Panc1 (cell line): ENCODE measurements around the gene USP50. TPM values are rescaled to one million over a fixed set of nuclear protein-coding genes. Genes with fewer than 3 reads are reported as not detected.

Experiments
- ATAC-seq: fragments of 200-7000 bp; cut with Tn5 transposase; 2 replicates; pipeline ENCODE4 v1.9.1; 2020; ENCODE audit warnings: mild to moderate bottlenecking, moderate library complexity
- BruUV-seq: library from RNA; stranded (reverse); fragments of 400-500 nt; replicated peaks from 2 replicates; lab custom pipeline; 2021; lab: Mats Ljungman, UMichigan
- CTCF ChIA-PET: fragments of 300-600 bp; sonication (Branson Sonifier 250); formaldehyde crosslinking; loops from one replicate; lab custom pipeline; 2022; ENCODE audit warnings: antibody characterized with exemption; lab: Charles Lee
- POLR2A ChIA-PET: fragments of 300-600 bp; sonication (Branson Sonifier 250); formaldehyde crosslinking; loops from one replicate; lab custom pipeline; 2022; ENCODE audit warnings: antibody characterized with exemption; lab: Charles Lee
- DNase-seq: peaks from one replicate; pipeline ENCODE4 v3.0.0-alpha.2; 2010; ENCODE audit warnings: low read depth, low spot score
- H3K27ac ChIP-seq: 2 replicates; pipeline ENCODE4 v1.5.1; 2011; ENCODE audit warnings: mild to moderate bottlenecking, low read length, inconsistent platforms
- H3K27me3 ChIP-seq: fragments of 200-500 bp; sonication (Bioruptor generic); 2 replicates; pipeline ENCODE4 v1.6.0; 2014; ENCODE audit warnings: low read length, inconsistent platforms; ENCODE audit not compliant: control insufficient read depth, insufficient read depth
- H3K36me3 ChIP-seq: fragments of 200-500 bp; sonication (Bioruptor generic); 2 replicates; pipeline ENCODE4 v1.5.1; 2014; ENCODE audit warnings: inconsistent platforms, mild to moderate bottlenecking, low read length, moderate library complexity; ENCODE audit not compliant: control insufficient read depth, insufficient read depth
- H3K4me1 ChIP-seq: 2 replicates; pipeline ENCODE4 v1.5.1; 2011; ENCODE audit warnings: inconsistent platforms, mild to moderate bottlenecking, low read length, moderate library complexity; ENCODE audit not compliant: control insufficient read depth, insufficient read depth
- H3K4me3 ChIP-seq, 2 experiments: 2 replicates each; pipeline ENCODE4 v1.5.1; 2011 to 2012; ENCODE audit warnings: low read depth in 2 of 2, low read length in 2 of 2, mild to moderate bottlenecking in 2 of 2, inconsistent platforms in 1 of 2, moderate library complexity in 1 of 2
- H3K9me3 ChIP-seq: fragments of 200-500 bp; sonication (Bioruptor generic); 2 replicates; pipeline ENCODE4 v1.5.1; 2014; ENCODE audit warnings: low read depth, mild to moderate bottlenecking, inconsistent platforms, low read length, moderate library complexity; ENCODE audit not compliant: control insufficient read depth, insufficient read depth
- POLR2AphosphoS5 ChIP-seq: IDR thresholded peaks from 2 replicates; pipeline ENCODE4 v1.6.1; 2012; ENCODE audit warnings: mild to moderate bottlenecking, low read depth, low read length, moderate library complexity
- SIN3A ChIP-seq: IDR thresholded peaks from 2 replicates; pipeline ENCODE4 v1.6.1; 2012; ENCODE audit warnings: low read depth, mild to moderate bottlenecking, low read length, moderate library complexity, borderline replicate concordance; ENCODE audit not compliant: insufficient read depth
- TCF7L2 ChIP-seq: IDR thresholded peaks from 2 replicates; pipeline ENCODE4 v1.6.1; 2011; ENCODE audit warnings: mild to moderate bottlenecking, low read depth, low read length, inconsistent platforms
- in situ Hi-C: cut with HindIII; loops from 2 replicates; pipeline ENCODE4 v1.10.0; 2016; ENCODE audit warnings: low sequenced_read_pairs, low pct_unique_long_range_greater_than_20kb
- intact Hi-C: fragments of 100-400 bp; cut with micrococcal nuclease; formaldehyde crosslinking; loops from one replicate; pipeline ENCODE4 v1.10.0; 2022; ENCODE audit not compliant: unreplicated experiment
- total RNA-seq: library from RNA; stranded (reverse); gene quantifications from one replicate; pipeline ENCODE4 v1.2.1, GENCODE V29; 2021; ENCODE audit not compliant: unreplicated experiment
- TF ChIP-seq, protein P1 (sequence below), 2 experiments: IDR thresholded peaks; 2 replicates each; pipeline ENCODE4 v1.6.1; 2011 to 2012; ENCODE audit warnings: low read depth in 2 of 2, control low read depth in 1 of 2, low read length in 1 of 2, mild to moderate bottlenecking in 1 of 2, moderate library complexity in 1 of 2; ENCODE audit not compliant: insufficient read depth in 1 of 2
- TF ChIP-seq, protein P2 (sequence below): fragments of 450-650 bp; IDR thresholded peaks from 2 replicates; pipeline ENCODE4 v1.5.1; 2017; ENCODE audit warnings: mild to moderate bottlenecking

Gene USP50
- total RNA-seq, 1 experiment from 2014 or later: not detected

DNA sequence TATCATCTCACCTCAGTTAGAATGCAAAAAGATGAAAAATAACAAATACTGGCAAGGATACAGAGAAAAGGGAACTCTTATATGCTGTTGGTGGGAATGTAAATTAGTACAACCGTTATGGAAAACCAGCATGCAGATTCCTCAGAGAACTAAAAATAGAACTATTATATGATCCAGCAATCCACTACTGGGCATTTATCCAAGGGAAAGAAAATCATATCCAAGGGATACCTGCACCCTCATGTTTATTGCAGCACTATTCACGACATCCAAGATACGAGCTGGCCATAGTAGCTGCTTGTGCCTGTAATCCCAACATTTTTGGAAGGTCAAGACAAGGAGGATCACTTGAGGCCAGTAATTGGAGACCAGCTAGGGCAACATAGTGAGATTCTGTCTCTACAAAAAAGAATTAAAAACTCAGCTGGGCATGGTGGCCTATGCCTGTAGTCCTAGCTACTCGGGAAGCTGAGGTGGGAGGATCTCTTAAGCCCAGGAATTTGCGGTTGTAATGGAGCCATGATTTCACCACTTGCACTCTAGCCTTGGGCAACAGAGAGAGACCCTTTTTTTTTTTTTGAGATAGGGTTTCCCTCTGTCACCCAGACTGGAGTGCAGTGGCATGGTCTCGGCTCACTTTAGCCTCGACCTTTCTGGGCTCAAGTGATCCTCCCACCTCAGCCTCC is 26.6 kb downstream of the USP50 start:
- intact Hi-C loops (no loop called here), in situ Hi-C loops (no loop called here)
- POLR2A ChIA-PET: no interaction called here
- Histone ChIP-seq H3K36me3 (no peaks in the 10 kb centered on the region), H3K27ac (no peak overlapping the region), H3K27me3 (no peaks in the 10 kb centered on the region), H3K4me1 (no peaks in the 10 kb centered on the region), H3K4me3 (no peak overlapping the region), H3K9me3 (no peaks in the 10 kb centered on the region)
- TF ChIP-seq, protein P1, sequence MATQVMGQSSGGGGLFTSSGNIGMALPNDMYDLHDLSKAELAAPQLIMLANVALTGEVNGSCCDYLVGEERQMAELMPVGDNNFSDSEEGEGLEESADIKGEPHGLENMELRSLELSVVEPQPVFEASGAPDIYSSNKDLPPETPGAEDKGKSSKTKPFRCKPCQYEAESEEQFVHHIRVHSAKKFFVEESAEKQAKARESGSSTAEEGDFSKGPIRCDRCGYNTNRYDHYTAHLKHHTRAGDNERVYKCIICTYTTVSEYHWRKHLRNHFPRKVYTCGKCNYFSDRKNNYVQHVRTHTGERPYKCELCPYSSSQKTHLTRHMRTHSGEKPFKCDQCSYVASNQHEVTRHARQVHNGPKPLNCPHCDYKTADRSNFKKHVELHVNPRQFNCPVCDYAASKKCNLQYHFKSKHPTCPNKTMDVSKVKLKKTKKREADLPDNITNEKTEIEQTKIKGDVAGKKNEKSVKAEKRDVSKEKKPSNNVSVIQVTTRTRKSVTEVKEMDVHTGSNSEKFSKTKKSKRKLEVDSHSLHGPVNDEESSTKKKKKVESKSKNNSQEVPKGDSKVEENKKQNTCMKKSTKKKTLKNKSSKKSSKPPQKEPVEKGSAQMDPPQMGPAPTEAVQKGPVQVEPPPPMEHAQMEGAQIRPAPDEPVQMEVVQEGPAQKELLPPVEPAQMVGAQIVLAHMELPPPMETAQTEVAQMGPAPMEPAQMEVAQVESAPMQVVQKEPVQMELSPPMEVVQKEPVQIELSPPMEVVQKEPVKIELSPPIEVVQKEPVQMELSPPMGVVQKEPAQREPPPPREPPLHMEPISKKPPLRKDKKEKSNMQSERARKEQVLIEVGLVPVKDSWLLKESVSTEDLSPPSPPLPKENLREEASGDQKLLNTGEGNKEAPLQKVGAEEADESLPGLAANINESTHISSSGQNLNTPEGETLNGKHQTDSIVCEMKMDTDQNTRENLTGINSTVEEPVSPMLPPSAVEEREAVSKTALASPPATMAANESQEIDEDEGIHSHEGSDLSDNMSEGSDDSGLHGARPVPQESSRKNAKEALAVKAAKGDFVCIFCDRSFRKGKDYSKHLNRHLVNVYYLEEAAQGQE (IDR thresholded peaks at IDR 0.05; ENCODE audit: insufficient read depth in 1 of 2, low read depth in 2 of 2, low read length in 1 of 2): no peak
- TF ChIP-seq, protein P2, sequence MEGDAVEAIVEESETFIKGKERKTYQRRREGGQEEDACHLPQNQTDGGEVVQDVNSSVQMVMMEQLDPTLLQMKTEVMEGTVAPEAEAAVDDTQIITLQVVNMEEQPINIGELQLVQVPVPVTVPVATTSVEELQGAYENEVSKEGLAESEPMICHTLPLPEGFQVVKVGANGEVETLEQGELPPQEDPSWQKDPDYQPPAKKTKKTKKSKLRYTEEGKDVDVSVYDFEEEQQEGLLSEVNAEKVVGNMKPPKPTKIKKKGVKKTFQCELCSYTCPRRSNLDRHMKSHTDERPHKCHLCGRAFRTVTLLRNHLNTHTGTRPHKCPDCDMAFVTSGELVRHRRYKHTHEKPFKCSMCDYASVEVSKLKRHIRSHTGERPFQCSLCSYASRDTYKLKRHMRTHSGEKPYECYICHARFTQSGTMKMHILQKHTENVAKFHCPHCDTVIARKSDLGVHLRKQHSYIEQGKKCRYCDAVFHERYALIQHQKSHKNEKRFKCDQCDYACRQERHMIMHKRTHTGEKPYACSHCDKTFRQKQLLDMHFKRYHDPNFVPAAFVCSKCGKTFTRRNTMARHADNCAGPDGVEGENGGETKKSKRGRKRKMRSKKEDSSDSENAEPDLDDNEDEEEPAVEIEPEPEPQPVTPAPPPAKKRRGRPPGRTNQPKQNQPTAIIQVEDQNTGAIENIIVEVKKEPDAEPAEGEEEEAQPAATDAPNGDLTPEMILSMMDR: no peak
- TF ChIP-seq TCF7L2 (no peak), SIN3A (no peak), POLR2AphosphoS5 (no peak)
- BruUV-seq: no TSS peak
- CTCF ChIA-PET: no interaction called here
- ATAC-seq (no peak), DNase-seq (no peak)

DNA sequence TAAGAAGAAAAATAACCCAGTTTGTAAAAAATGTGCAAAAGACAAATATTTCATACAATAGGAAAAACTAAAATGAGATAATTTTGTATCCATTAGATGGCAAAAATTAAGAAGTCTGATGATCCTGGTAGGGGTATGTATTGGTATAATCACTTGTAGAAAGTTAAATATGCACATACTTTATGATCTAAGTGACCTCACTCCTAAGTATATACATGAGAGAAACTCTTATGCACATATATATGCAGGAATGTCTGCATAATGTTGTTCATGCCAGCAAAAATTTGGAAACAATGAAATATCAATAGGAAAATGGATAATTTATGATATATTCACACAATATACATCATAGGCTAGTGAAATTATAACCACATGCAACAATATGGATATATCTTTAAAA is 33.5 kb downstream of the USP50 start:
- CTCF ChIA-PET: no interaction called here
- in situ Hi-C loops (no loop called here), intact Hi-C loops (no loop called here)
- Histone ChIP-seq H3K4me1 (no peaks in the 10 kb centered on the region), H3K9me3 (no peaks in the 10 kb centered on the region), H3K27ac (no peak overlapping the region), H3K4me3 (no peak overlapping the region), H3K36me3 (no peaks in the 10 kb centered on the region), H3K27me3 (no peaks in the 10 kb centered on the region)
- TF ChIP-seq POLR2AphosphoS5 (no peak), SIN3A (no peak), TCF7L2 (no peak)
- TF ChIP-seq, protein P1 (IDR thresholded peaks at IDR 0.05; ENCODE audit: insufficient read depth in 1 of 2, low read depth in 2 of 2, low read length in 1 of 2): no peak
- TF ChIP-seq, protein P2: no peak
- no TSS peak for BruUV-seq
- no peak for ATAC-seq
- DNase-seq: no peak
- POLR2A ChIA-PET: no interaction called here
